Uterus (tissue), 4 donors: ENCODE results near the gene MAN2B2. TPM values are rescaled to one million over a fixed set of nuclear protein-coding genes. Genes with fewer than 3 reads are reported as not detected.
"Not testable (repeated sequence)": the region's sequence is repeated elsewhere in the genome, so short reads cannot be mapped to it uniquely, and the experiment has no call there.

ENCODE experiments used
- DNase-seq, 2 donors: peaks; one replicate each; pipeline ENCODE4 v3.0.0-alpha.2; 2019 to 2020
- H3K27ac ChIP-seq, 2 donors: fragments of 200-600 bp; sonication (generic); 1 replicate in 1 of 2; 2 replicates in 1 of 2; pipeline ENCODE4 v1.5.1; 2016 to 2018
- H3K27me3 ChIP-seq, 2 donors: fragments of 200-600 bp; sonication (generic); one replicate each; pipeline ENCODE4 v1.5.1; 2018 to 2019; ENCODE audit warnings: control low read depth in 1 of 2
- H3K36me3 ChIP-seq, 2 donors: fragments of 200-600 bp; sonication (generic); one replicate each; pipeline ENCODE4 v1.5.1; 2019; ENCODE audit warnings: control low read depth in 1 of 2
- H3K4me1 ChIP-seq, 2 donors: fragments of 200-600 bp; sonication (generic); one replicate each; pipeline ENCODE4 v1.5.1; 2018 to 2019; ENCODE audit warnings: control low read depth in 1 of 2
- H3K4me3 ChIP-seq, 2 donors: fragments of 200-600 bp; sonication (generic); 1 replicate in 1 of 2; 2 replicates in 1 of 2; pipeline ENCODE4 v1.5.1; 2018 to 2019; ENCODE audit warnings: mild to moderate bottlenecking in 1 of 2
- H3K9me3 ChIP-seq, 2 donors: fragments of 200-600 bp; sonication (generic); one replicate each; pipeline ENCODE4 v1.5.1; 2019; ENCODE audit warnings: control low read depth in 1 of 2
- POLR2A ChIP-seq, 2 donors: fragments of 450-650 bp; IDR thresholded peaks; one replicate each; pipeline ENCODE4 v1.6.1; 2016; ENCODE audit warnings: antibody characterized with exemption in 2 of 2, mild to moderate bottlenecking in 1 of 2, moderate library complexity in 1 of 2
- intact Hi-C: fragments of 100-400 bp; cut with DNase I; formaldehyde crosslinking; loops from one replicate; pipeline ENCODE4 v1.15.1; 2023; ENCODE audit warnings: low total_unique reads
- total RNA-seq, 4 donors: library from RNA; depleted of rRNA in 3 of 4; stranded (reverse); fragments of >200 nt in 3 of 4; gene quantifications; one replicate each; pipeline versions ENCODE4 v1.1.0 to v1.2.4, GENCODE V29; 2014 to 2023
- TF ChIP-seq, protein P1 (sequence below), 4 experiments: fragments of 200-600 bp in 2 of 4; fragments of 450-650 bp in 2 of 4; sonication (generic) in 2 of 4; IDR thresholded peaks; one replicate each; pipeline ENCODE4 v1.5.1; 2016 to 2019; ENCODE audit warnings: antibody characterized with exemption in 4 of 4, mild to moderate bottlenecking in 2 of 4, moderate library complexity in 1 of 4
- donor health status: DM: yes; HTN: yes; CAD: no.

Gene MAN2B2
- total RNA-seq, 4 donors from 2014 or later: 14.8 to 30.8 (median 19.2) TPM

DNA sequence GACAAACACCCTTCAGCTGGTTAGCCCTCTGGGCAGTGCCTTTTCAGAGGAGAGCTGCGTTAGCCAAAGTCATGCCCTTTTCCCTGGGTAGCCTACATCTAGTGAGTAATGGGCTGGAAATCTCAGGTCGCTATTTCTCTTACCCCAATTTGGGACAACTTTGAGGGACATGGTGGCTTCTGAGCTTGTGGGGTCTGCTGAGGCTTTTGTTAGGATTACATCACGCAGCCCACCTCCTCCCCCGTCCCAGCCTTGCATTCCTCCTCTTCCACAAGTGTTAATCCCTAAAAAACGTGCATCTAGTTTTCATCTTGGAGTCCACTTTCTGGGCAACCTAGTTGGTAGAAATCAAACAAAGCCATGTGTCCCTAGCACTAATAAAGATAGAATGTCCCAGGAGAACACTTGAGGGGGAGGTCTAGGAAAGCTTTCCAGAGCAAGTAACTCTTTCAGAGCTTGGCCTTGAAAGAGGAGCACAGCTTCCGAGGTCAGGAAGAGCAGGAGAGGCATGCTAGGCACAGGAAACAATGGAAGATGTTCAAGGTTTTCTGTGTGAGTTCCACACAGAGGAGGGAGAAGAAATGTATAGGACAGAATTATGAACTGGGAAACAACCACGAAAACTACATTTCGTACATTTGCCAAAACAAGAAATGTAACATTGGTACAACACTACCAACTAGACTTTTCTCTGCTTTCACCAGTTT lies 68.3 kb downstream of the MAN2B2 start:
- Histone ChIP-seq H3K36me3 (no peaks in the 10 kb centered on the region), H3K4me3 (no peak overlapping the region), H3K9me3 (no peaks in the 10 kb centered on the region), H3K27ac (no peak overlapping the region), H3K4me1 (peaks cover 0 to 11% of the 10 kb centered on the region in 2 donors), H3K27me3 (no peaks in the 10 kb centered on the region)
- DNase-seq: no peak
- TF ChIP-seq POLR2A (IDR thresholded peaks at IDR 0.05): no peak
- TF ChIP-seq, protein P1, sequence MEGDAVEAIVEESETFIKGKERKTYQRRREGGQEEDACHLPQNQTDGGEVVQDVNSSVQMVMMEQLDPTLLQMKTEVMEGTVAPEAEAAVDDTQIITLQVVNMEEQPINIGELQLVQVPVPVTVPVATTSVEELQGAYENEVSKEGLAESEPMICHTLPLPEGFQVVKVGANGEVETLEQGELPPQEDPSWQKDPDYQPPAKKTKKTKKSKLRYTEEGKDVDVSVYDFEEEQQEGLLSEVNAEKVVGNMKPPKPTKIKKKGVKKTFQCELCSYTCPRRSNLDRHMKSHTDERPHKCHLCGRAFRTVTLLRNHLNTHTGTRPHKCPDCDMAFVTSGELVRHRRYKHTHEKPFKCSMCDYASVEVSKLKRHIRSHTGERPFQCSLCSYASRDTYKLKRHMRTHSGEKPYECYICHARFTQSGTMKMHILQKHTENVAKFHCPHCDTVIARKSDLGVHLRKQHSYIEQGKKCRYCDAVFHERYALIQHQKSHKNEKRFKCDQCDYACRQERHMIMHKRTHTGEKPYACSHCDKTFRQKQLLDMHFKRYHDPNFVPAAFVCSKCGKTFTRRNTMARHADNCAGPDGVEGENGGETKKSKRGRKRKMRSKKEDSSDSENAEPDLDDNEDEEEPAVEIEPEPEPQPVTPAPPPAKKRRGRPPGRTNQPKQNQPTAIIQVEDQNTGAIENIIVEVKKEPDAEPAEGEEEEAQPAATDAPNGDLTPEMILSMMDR (IDR thresholded peaks at IDR 0.05): no peak
- intact Hi-C loops: no loop called here

- intact Hi-C loops: no loop called here
- Histone ChIP-seq H3K4me1 (peaks cover 0 to 11% of the 10 kb centered on the region in 2 donors), H3K9me3 (no peaks in the 10 kb centered on the region), H3K4me3 (no peak overlapping the region), H3K36me3 (no peaks in the 10 kb centered on the region), H3K27me3 (no peaks in the 10 kb centered on the region), H3K27ac (no peak overlapping the region)
- no peak for DNase-seq
- TF ChIP-seq, protein P1 (IDR thresholded peaks at IDR 0.05): no peak
- TF ChIP-seq POLR2A (IDR thresholded peaks at IDR 0.05): no peak
Measured at GRCh38 chr4:6644792-6645530, 70.0 kb downstream of the MAN2B2 start.

DNA sequence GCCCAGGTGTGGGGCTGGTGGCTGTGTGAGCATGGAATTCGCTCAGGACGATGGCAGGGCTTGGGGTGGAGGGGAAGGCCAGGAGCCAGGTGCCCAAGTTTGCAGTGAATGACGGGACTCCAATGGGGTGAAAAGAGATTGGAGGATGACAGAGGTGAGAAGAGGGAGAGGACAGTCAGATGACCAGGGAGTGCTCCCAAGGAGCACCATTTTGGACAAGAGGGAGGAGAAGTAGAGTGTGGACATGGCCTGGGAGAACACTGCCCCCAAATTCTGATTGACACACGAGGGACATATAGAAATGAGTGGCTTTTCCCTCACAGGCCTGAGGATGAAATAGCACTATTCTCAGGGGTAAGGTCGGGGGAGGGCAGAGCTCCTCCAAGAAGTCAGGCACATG lies 72.2 kb downstream of the MAN2B2 start:
- intact Hi-C loops: no loop called here
- Histone ChIP-seq H3K27ac (no peak overlapping the region), H3K36me3 (no peaks in the 10 kb centered on the region), H3K9me3 (no peaks in the 10 kb centered on the region), H3K4me3 (no peak overlapping the region), H3K4me1 (peaks cover 0 to 8% of the 10 kb centered on the region in 2 donors), H3K27me3 (no peaks in the 10 kb centered on the region)
- DNase-seq: no peak
- TF ChIP-seq POLR2A (IDR thresholded peaks at IDR 0.05): no peak
- TF ChIP-seq, protein P1 (IDR thresholded peaks at IDR 0.05): no peak

DNA sequence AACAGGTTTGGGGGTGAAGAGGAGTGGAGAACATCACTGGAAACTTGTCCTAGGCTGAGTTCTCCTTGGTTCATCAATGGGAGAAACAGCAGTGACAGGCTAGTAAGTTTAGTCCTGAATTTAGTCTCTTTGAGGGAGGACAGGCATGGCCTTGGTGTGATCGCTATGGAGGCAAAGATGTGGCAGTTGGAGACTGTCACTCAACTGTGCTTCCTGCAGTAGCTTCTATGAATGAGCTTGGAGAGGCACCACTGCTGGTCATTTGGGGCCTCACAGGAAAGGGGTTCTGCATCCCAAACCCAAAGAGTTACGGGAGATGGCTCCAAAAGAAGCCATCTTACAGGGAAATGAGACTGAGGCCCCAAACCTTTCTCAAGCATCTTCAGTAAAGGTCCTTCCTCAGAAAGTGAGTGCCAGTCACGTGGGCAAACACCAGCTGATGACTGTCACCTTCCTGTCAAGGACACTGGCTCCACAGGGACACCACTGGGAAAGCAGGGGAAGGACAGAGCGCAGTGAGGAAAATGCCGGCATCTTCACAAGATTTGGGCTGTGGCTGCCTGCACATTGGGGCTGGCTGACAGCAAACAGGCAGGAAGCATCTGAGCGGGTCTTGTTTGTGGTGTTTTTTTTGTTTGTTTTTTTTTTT lies 72.7 kb downstream of the MAN2B2 start:
- DNase-seq: no peak
- Histone ChIP-seq H3K36me3 (no peaks in the 10 kb centered on the region), H3K27ac (no peak overlapping the region), H3K4me3 (no peak overlapping the region), H3K9me3 (no peaks in the 10 kb centered on the region), H3K4me1 (peaks cover 0 to 6% of the 10 kb centered on the region in 2 donors), H3K27me3 (no peaks in the 10 kb centered on the region)
- intact Hi-C loops: no loop called here
- no peak for TF ChIP-seq POLR2A (IDR thresholded peaks at IDR 0.05)
- TF ChIP-seq, protein P1 (IDR thresholded peaks at IDR 0.05): no peak

GRCh38 chr4:6649216-6649615 lies 74.2 kb downstream of the MAN2B2 start:
- no peak overlapping the region for H3K27ac ChIP-seq
- no peaks in the 10 kb centered on the region for H3K27me3 ChIP-seq
- no peak for DNase-seq
- intact Hi-C loops: no loop called here
- H3K9me3 ChIP-seq: no peaks in the 10 kb centered on the region
- H3K4me3 ChIP-seq: no peak overlapping the region
- H3K36me3 ChIP-seq: no peaks in the 10 kb centered on the region
- no peak for TF ChIP-seq POLR2A (IDR thresholded peaks at IDR 0.05)
- TF ChIP-seq, protein P1 (IDR thresholded peaks at IDR 0.05): no peak
- H3K4me1 ChIP-seq: no peaks in the 10 kb centered on the region

- H3K27me3 ChIP-seq, intact Hi-C loops, H3K9me3 ChIP-seq, H3K36me3 ChIP-seq, H3K4me1 ChIP-seq, H3K4me3 ChIP-seq, DNase-seq, H3K27ac ChIP-seq: not testable (repeated sequence)
Measured at GRCh38 chr4:6654211-6654610, 79.2 kb downstream of the MAN2B2 start.

DNA sequence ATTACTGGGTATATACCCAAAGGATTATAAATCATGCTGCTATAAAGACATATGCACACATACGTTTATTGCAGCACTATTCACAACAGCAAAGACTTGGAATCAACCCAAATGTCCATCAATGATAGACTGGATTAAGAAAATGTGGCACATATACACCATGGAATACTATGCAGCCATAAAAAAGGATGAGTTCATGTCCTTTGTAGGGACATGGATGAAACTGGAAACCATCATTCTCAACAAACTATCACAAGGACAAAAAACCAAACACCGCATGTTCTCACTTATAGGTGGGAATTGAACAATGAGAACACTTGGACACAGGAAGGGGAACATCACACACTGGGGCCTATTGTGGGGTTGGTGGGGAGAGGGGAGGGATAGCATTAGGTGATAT lies 80.3 kb downstream of the MAN2B2 start:
- H3K36me3 ChIP-seq, H3K27me3 ChIP-seq, H3K27ac ChIP-seq, H3K4me1 ChIP-seq, H3K4me3 ChIP-seq, H3K9me3 ChIP-seq, intact Hi-C loops, DNase-seq: not testable (repeated sequence)
